HepG2 (cell line): ENCODE results near the gene MRPL50. TPM values are rescaled to one million over a fixed set of nuclear protein-coding genes. Genes with fewer than 3 reads are reported as not detected.

Experiments used
- CEBPB ChIP-seq: IDR thresholded peaks from 2 replicates; pipeline ENCODE4 v1.6.1; 2011; ENCODE audit warnings: low read depth, low read length, improper control_type of control experiment, borderline replicate concordance
- E2F1 ChIP-seq: sonication (generic); formaldehyde crosslinking; IDR thresholded peaks from 2 replicates; pipeline ENCODE4 v1.5.0; 2020; ENCODE audit warnings: missing genetic modification reagents
- ELK4 ChIP-seq: sonication (generic); formaldehyde crosslinking; IDR thresholded peaks from 2 replicates; pipeline ENCODE4 v1.9.0; 2021; ENCODE audit warnings: missing genetic modification reagents, borderline replicate concordance
- KLF9 ChIP-seq: IDR thresholded peaks from 2 replicates; pipeline ENCODE4 v1.6.1; 2016; ENCODE audit warnings: low read depth
- MTF2 ChIP-seq: sonication (generic); formaldehyde crosslinking; IDR thresholded peaks from 2 replicates; pipeline ENCODE4 v1.5.0; 2020; ENCODE audit warnings: missing genetic modification reagents, borderline replicate concordance
- NCOR1 ChIP-seq: fragments of 200-600 bp; sonication (generic); IDR thresholded peaks from 2 replicates; pipeline ENCODE4 v1.7.0; 2017; ENCODE audit warnings: antibody characterized with exemption, low read length, borderline replicate concordance
- NFE2L1 ChIP-seq: sonication (generic); formaldehyde crosslinking; IDR thresholded peaks from 2 replicates; pipeline ENCODE4 v1.4.0; 2020; ENCODE audit warnings: missing genetic modification reagents, mild to moderate bottlenecking, borderline replicate concordance
- NRL ChIP-seq: sonication (generic); formaldehyde crosslinking; IDR thresholded peaks from 2 replicates; pipeline ENCODE4 v1.5.0; 2020; ENCODE audit warnings: missing genetic modification reagents, mild to moderate bottlenecking, moderate library complexity, borderline replicate concordance
- ONECUT2 ChIP-seq: sonication (generic); formaldehyde crosslinking; IDR thresholded peaks from 2 replicates; pipeline ENCODE4 v1.4.0; 2020; ENCODE audit warnings: missing genetic modification reagents
- PRPF4 ChIP-seq: fragments of 200-400 bp; formaldehyde crosslinking; IDR thresholded peaks from 2 replicates; pipeline ENCODE4 v1.6.1; 2016; ENCODE audit warnings: low read length, low read depth; ENCODE audit not compliant: poor library complexity, severe bottlenecking
- SMYD3 ChIP-seq: sonication (generic); formaldehyde crosslinking; IDR thresholded peaks from 2 replicates; pipeline ENCODE4 v1.8.1; 2023; ENCODE audit warnings: mild to moderate bottlenecking, missing genetic modification reagents
- SRSF9 ChIP-seq: fragments of 200-400 bp; formaldehyde crosslinking; IDR thresholded peaks from 2 replicates; pipeline ENCODE4 v1.6.1; 2018; ENCODE audit warnings: borderline replicate concordance, mild to moderate bottlenecking, low read depth, low read length; ENCODE audit not compliant: insufficient read depth, poor library complexity, severe bottlenecking
- TFDP2 ChIP-seq: sonication (generic); formaldehyde crosslinking; IDR thresholded peaks from 2 replicates; pipeline ENCODE4 v1.4.0; 2020; ENCODE audit warnings: missing genetic modification reagents
- ZBTB33 ChIP-seq: sonication (generic); formaldehyde crosslinking; IDR thresholded peaks from 2 replicates; pipeline ENCODE4 v1.4.0; 2020; ENCODE audit warnings: missing genetic modification reagents
- ZBTB34 ChIP-seq: sonication (generic); formaldehyde crosslinking; IDR thresholded peaks from 2 replicates; pipeline ENCODE4 v1.8.0; 2022; ENCODE audit warnings: mild to moderate bottlenecking, missing genetic modification reagents
- ZMYM3 ChIP-seq: sonication (generic); formaldehyde crosslinking; IDR thresholded peaks from 2 replicates; pipeline ENCODE4 v1.5.1; 2020; ENCODE audit warnings: mild to moderate bottlenecking, missing genetic modification reagents
- ZNF232 ChIP-seq: sonication (generic); formaldehyde crosslinking; IDR thresholded peaks from 2 replicates; pipeline ENCODE4 v1.4.0; 2020; ENCODE audit warnings: missing genetic modification reagents, borderline replicate concordance
- ZNF337 ChIP-seq: sonication (generic); formaldehyde crosslinking; IDR thresholded peaks from 2 replicates; pipeline ENCODE4 v1.5.1; 2020; ENCODE audit warnings: missing genetic modification reagents, low read depth, mild to moderate bottlenecking, borderline replicate concordance
- ZNF432 ChIP-seq: sonication (generic); formaldehyde crosslinking; IDR thresholded peaks from 2 replicates; pipeline ENCODE4 v1.5.0; 2020; ENCODE audit warnings: missing genetic modification reagents, mild to moderate bottlenecking, borderline replicate concordance
- ZNF615 ChIP-seq: sonication (generic); formaldehyde crosslinking; IDR thresholded peaks from 2 replicates; pipeline ENCODE4 v1.5.0; 2020; ENCODE audit warnings: mild to moderate bottlenecking, missing genetic modification reagents, borderline replicate concordance
- ZNF660 ChIP-seq: sonication (generic); formaldehyde crosslinking; IDR thresholded peaks from 2 replicates; pipeline ENCODE4 v1.5.1; 2020; ENCODE audit warnings: mild to moderate bottlenecking, low read depth, missing genetic modification reagents, borderline replicate concordance
- ZNF674 ChIP-seq: sonication (generic); formaldehyde crosslinking; IDR thresholded peaks from 2 replicates; pipeline ENCODE4 v1.5.0; 2020; ENCODE audit warnings: low read depth, mild to moderate bottlenecking, missing genetic modification reagents
- polyA plus RNA-seq, 8 experiments: library from polyadenylated mRNA; depleted of rRNA in 3 of 8; stranded (reverse) in 7 of 8; unstranded in 1 of 8; fragments of >200 nt; fragmentation: Illumina TruSeq in 4 of 8; extraction: Trizol in 4 of 8; gene quantifications; 2 replicates each; pipeline versions ENCODE4 v1.2.1 to v1.2.3, GENCODE V29; 2011 to 2016; ENCODE audit warnings: low read depth in 4 of 8, missing spikeins in 1 of 8, mixed read lengths in 1 of 8; ENCODE audit not compliant: insufficient read depth in 1 of 8
- total RNA-seq, 5 experiments: library from RNA; depleted of rRNA; stranded (reverse); fragments of >200 nt; fragmentation: Illumina TruSeq; extraction: Trizol; gene quantifications; 2 replicates each; pipeline ENCODE4 v1.2.3, GENCODE V29; 2016; ENCODE audit warnings: low read depth in 1 of 5

MRPL50 gene
- total and polyA plus RNA-seq, 2 of the 13 experiments (the other 11 are each of a cell fraction or from before 2014, with no cell fraction given), result 37.1 to 70.0 TPM

- peak; percentile 46; the same call in 1 of the 2 replicates for TF ChIP-seq TFDP2 (CRISPR knock-in tag)
- TF ChIP-seq E2F1, result no peak
- TF ChIP-seq ZNF432 (CRISPR knock-in tag), result no peak
- TF ChIP-seq SMYD3 (CRISPR knock-in tag), result 0 out of 2 replicates have a peak, but pooled peaks have one; percentile 30
- TF ChIP-seq ZMYM3 (CRISPR knock-in tag), result no peak
- no peak for TF ChIP-seq KLF9 (CRISPR knock-in tag)
- peak; percentile 89; the same call in 1 of the 2 replicates for TF ChIP-seq NCOR1
- TF ChIP-seq NFE2L1 (CRISPR knock-in tag), result no peak
- TF ChIP-seq CEBPB, result no peak
- TF ChIP-seq ZNF674 (CRISPR knock-in tag), result no peak
- TF ChIP-seq ZBTB33 (CRISPR knock-in tag), result no peak
- no peak for TF ChIP-seq SRSF9
- TF ChIP-seq ZNF337 (CRISPR knock-in tag), result no peak
- no peak for TF ChIP-seq ZNF232 (CRISPR knock-in tag)
- TF ChIP-seq PRPF4, result no peak
- TF ChIP-seq ZNF660, result no peak
- no peak for TF ChIP-seq ELK4 (CRISPR knock-in tag)
- no peak for TF ChIP-seq ZBTB34 (CRISPR knock-in tag)
- no peak for TF ChIP-seq ONECUT2 (CRISPR knock-in tag)
- no peak for TF ChIP-seq MTF2 (CRISPR knock-in tag)
- TF ChIP-seq ZNF615 (CRISPR knock-in tag), result no peak
- no peak for TF ChIP-seq NRL (CRISPR knock-in tag)
Measured at GRCh38 chr9:101433229-101433628, 34.8 kb upstream of the MRPL50 start (continued).
